Measurements from ENCODE around the gene TFAP2E. TPM values are rescaled to one million over a fixed set of nuclear protein-coding genes. Genes with fewer than 3 reads are reported as not detected.

Gene TFAP2E
- total RNA-seq, 1 donor from 2014 or later, result not detected

DNA sequence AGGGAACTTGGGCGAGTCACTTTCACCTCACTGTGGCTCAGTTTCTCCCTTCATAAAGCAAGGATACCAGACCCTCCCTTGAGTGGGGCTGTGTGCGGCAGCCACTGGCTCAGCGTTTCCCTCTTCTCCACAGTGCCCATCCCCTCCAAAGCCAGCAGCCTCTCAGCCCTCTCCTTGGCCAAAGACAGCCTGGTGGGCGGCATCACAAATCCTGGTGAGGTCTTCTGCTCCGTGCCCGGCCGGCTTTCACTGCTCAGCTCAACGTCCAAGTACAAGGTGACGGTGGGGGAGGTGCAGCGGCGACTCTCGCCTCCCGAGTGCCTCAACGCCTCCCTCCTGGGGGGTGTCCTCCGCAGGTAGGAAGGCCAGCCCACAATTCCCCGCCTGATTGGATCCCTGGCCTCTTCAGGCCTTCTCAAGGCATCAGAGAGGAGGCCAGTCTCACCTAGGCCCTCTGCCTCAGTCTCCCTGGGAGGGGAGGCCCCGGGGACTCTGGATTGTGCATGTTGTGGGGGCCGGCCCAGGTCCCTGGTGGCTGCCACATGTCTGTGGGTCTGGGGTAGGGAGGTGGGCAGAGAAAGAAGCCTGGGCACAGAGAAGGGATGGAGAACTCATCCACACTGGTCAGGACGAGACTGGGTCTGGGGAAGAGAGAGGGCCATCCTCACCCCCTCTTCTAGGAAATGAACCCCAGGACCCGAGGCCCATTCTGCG, 15.2 kb downstream of the TFAP2E start:
- no peak for ATAC-seq
- intact Hi-C loops (cut with DNase I), result no loop called here
- no peak for DNase-seq (ENCODE audit: missing footprints)

DNA sequence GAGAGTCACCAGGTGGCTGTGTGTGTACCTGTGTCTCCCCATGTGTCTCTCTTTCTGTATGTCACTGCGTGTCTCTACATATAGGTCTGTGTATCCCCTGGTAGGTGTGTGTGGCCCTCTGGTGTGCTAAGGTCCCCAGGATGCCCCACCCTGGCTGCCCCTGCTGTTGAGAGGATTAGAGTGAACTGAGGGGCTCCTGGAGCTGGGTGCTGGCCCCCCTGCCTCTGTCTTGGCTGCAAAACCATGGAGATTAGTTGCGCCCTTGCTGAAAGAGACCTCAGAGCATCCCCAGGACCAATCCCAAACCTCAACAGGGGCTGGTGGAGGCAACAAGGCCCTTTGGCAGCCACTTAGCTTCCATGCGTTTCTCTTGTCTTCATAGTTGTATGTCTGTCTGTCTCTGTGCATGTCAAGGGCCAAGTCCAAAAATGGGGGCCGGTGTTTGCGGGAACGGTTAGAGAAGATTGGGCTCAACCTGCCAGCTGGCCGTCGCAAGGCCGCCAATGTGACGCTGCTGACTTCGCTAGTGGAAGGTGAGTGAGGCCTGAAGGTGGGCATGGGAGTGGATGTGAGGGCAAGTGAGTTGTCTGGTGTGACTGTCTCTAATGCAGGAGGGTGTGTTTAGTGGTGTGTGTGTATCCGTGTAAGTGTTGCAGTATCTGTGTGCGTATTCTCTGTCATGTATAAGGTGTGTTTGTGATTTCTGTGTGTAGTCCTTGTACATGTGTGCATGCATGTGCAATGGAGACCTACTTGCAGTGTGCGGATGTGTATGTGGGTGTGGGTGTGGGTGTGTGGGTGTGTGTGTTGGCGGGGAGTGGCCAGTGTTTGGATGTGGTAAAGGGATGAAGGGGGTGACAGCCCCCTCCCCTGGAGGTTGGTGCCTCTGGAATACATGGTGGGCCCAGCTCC, 16.7 kb downstream of the TFAP2E start:
- ATAC-seq, result no peak
- no peak for DNase-seq (ENCODE audit: missing footprints)
- intact Hi-C loops (cut with DNase I), result no loop called here

DNA sequence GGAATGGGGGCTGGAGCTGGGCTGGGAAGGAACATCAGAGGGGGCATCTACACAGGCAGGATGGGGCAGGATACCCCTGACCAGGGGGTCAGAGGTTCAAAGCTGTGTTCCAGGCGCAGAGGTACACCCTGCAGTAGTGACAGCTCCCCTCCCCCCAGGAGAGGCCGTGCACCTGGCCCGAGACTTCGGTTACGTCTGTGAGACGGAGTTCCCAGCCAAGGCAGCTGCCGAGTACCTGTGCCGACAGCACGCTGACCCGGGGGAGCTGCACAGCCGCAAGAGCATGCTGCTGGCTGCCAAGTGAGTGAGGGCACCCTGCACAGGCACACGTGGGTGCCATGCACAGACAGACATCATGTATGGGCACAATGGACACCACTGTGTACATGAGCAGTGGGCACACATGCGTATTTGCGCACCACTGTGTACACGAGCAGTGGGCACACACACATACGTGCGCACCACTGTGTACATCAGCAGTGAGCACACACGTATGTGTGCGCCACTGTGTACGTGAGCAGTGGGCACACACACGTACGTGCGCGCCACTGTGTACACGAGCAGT, 17.4 kb downstream of the TFAP2E start:
- intact Hi-C loops (cut with DNase I), result no loop called here
- ATAC-seq (no peak), DNase-seq (ENCODE audit: missing footprints) (no peak)

DNA sequence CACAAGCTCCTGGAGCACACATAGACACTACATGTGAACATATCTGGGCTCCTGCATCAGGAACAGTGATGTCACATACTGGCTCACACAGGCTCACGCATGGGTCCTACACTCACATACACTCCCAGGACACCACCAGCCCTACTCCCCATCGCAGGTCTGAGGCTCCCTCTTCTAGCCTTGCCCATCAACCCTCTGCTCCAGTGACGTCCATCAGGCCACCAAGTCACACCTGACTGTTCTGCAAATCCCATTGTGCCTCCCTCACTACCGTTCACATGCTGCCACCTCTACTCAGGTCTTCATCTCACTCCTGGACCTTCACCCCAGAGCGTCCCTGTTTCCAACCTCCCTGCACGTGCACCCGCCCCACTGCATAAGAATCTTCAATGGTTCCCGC, 18.1 kb downstream of the TFAP2E start:
- intact Hi-C loops (cut with DNase I), result no loop called here
- ATAC-seq (no peak), DNase-seq (ENCODE audit: missing footprints) (no peak)

DNA sequence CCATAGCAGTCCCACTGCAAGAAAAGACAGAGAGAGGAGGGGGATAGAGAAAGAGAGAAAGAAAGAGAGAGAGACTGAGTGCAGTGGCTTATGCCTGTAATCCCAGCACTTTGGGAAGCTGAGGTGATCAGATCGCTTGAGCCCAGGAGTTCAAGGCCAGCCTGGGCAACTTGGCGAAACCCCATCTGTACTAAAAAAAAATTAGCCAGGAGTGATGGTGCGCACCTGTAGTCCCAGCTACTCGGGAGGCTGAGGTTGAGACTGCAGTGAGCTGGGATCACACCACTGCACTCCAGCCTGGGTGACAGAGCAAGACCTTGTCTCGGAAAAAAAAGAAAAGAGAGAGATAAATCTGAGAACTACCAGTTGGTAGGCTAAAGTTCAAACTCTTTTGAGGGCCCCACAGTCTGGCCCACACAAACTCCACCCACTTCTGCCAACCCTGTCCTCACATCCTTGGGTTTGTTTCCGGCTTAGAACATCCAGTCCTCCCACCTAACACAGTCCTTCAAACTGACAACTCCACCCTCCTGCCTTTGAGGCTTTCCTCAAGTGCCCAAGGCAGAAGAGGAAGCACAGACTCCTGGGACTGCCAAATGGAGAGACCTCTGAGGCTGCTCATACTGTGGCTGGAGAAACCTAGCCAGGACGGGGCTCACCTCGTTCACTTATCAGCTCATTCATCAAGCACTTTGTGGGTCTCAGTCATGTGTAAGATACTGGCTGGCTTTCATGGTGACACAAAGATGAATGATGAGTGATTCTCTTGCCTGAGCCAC, 20.1 kb downstream of the TFAP2E start:
- no peak for ATAC-seq
- DNase-seq (ENCODE audit: missing footprints), result no peak
- intact Hi-C loops (cut with DNase I), result no loop called here

DNA sequence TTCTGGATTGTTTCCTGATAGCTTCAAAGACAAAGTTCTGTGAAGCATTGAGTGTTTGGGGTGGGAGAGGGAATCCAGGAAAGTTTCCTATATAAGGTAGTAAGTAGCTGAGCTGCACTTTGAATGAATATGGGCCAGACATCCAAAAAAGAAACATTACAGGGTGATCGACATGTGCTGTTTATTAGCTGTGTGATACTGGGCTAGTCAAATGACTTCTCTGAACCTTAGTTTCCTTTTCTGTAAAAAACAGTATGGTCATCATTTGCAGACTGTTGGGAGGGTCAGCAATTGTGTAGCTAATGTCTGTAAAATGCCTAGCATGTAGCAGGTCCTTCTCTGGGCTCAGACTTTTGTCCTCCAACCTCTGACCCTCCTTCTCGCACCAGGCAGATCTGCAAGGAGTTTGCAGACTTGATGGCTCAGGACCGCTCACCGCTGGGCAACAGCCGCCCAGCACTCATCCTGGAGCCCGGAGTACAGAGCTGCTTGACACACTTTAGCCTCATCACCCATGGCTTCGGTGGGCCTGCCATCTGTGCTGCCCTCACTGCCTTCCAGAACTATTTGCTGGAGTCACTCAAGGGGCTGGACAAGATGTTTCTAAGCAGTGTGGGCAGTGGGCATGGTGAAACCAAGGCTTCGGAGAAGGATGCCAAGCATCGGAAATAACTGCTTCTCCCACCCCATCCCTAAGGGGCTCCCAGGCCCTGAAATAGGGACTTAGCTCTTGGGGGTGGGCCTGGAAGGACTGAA, 21.1 kb downstream of the TFAP2E start:
- intact Hi-C loops (cut with DNase I), result no loop called here
- ATAC-seq (no peak), DNase-seq (ENCODE audit: missing footprints) (no peak)

DNA sequence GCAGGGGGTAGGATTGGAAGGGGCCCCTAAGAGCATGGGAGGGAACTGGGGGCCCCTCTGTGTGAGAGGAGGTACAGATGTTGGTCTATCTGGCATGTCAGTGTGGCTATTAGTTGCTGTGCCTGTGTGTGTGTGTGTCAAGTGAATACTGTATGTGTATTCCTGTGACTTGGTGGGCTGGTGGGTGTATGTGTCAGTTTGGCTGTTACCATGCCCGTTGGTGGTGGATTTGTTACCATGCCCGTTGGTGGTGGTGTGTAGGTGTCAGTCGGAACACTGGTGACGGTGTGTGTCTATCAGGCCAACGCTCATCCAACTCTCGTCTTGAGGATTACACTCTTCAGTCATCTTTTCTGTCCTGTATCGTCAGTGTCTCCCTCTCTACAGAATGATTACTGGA, 22.6 kb downstream of the TFAP2E start:
- ATAC-seq (no peak), DNase-seq (ENCODE audit: missing footprints) (no peak)
- intact Hi-C loops (cut with DNase I), result no loop called here

DNA sequence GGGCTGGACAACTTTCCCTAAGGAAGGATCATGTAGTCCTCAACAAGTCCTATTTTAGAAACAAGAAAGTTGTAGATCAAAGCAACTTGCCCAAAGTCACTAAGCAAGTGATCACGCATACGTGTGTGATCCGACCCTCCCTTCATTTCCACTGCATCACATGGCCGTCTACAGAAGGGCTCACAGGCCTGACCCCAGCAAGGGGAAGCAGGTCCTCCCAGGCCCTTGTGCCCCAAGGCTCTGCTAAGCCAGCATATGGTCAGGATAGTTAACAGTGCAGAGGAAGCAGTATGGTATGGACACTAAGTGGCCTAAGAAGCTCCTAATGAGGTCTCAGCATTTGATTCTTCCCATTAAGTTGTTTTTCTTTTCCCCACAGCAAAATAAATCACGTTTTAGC, 24.8 kb downstream of the TFAP2E start:
- intact Hi-C loops (cut with DNase I), result no loop called here

DNA sequence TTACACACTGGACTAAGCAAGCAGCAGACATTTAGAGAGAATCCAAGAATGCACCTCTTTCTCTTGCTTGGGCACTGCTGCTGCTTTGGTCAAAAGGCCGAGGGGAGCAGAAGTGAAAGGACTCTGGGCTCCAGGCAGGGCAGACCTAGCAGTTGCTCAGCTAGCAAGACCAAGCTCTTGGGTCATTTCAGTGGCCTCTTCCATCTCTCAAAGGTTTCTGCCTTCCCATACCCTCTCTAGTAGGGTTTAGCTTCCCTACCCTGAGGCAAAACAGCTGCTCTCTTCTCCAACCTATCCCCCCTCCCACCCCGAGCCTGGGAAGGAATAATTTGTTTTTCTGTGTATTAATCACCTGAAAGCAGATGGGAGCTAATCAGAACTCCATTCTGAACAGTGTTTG, 25.8 kb downstream of the TFAP2E start:
- ATAC-seq, result no peak
- intact Hi-C loops (cut with DNase I), result no loop called here
- no peak for DNase-seq (ENCODE audit: missing footprints)

More for the DNA sequence above, 24.8 kb downstream of the TFAP2E start:
- no peak for ATAC-seq
- DNase-seq (ENCODE audit: missing footprints), result no peak

DNA sequence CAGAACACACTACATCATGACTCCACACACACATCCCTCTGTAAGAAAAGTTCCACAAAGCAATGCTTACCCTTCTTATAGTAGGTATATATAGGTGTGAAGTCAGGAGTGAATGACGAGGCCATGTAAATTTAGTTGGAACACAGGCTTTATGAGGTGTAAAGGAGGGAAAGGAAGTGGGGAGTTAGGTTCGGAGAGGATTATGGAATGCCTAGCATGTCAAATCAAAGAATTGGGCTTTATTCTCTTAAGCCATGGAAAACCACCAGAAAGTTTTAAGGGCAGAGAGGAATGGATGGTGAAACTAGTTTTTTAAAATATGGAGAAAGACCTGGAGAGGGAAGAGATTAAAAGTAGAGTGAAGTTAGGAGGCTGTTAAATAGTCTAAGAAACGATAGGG, 26.3 kb downstream of the TFAP2E start:
- ATAC-seq (no peak), DNase-seq (ENCODE audit: missing footprints) (no peak)
- intact Hi-C loops (cut with DNase I), result no loop called here

DNA sequence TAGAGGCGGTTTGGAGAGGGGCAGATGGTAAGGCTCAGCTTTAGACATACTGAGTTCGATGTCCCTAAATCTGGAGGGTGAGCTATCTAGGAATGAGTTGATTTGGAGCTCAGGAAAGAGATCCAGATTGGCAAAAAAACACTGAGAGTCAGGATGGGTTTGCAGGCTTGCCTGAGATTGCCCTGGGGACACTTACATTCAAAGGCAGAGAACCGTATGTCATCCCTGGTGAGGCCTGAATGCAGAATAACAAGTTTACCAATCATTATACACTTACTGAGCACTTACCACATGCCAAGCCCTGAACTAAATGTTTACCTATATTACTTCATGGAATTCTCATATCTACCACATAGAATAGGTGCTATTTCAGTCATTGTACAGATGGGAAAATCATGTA, 27.5 kb downstream of the TFAP2E start:
- ATAC-seq (no peak), DNase-seq (ENCODE audit: missing footprints) (no peak)
- intact Hi-C loops (cut with DNase I), result no loop called here

DNA sequence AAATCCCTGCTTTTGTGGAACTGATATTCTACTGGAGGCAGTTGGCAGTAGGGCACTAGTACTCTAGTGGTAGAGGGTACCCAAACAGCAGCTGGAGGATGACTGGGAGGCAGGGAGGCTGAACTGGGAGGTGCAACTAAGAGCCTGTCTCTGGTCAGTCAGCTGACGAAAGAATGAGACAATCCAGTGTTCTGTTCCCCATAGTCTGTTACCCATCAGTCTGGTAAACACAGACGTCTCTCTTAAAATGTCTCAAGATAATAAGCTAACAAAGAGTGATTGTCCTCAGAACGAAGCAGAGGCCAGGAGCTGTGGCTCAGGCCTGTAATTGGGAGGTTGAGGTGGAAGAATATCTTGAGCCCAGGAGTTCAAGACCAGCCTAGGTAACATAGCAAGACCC, 30.4 kb downstream of the TFAP2E start:
- ATAC-seq (no peak), DNase-seq (ENCODE audit: missing footprints) (no peak)
- intact Hi-C loops (cut with DNase I), result no loop called here

DNA sequence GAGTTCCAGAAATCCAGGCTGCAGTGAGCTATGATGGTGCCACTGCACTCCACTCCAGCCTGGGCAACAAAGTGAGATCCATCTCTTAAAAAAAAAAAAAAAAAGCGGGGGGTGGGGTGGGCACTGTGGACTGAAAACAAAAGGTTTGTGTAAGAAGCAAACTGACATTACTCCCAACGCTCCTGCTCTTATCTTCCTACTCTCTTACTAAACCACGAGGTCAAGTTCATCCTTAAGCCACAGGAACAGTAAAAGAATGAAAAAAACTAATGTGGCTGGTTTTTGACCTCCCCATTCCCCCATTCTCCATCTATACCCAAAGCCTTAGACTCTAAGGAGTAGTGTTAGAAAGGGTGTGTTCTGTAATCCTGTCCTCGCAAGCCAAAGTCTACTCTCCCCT, 30.8 kb downstream of the TFAP2E start:
- no peak for DNase-seq (ENCODE audit: missing footprints)
- ATAC-seq, result no peak
- intact Hi-C loops (cut with DNase I), result no loop called here

DNA sequence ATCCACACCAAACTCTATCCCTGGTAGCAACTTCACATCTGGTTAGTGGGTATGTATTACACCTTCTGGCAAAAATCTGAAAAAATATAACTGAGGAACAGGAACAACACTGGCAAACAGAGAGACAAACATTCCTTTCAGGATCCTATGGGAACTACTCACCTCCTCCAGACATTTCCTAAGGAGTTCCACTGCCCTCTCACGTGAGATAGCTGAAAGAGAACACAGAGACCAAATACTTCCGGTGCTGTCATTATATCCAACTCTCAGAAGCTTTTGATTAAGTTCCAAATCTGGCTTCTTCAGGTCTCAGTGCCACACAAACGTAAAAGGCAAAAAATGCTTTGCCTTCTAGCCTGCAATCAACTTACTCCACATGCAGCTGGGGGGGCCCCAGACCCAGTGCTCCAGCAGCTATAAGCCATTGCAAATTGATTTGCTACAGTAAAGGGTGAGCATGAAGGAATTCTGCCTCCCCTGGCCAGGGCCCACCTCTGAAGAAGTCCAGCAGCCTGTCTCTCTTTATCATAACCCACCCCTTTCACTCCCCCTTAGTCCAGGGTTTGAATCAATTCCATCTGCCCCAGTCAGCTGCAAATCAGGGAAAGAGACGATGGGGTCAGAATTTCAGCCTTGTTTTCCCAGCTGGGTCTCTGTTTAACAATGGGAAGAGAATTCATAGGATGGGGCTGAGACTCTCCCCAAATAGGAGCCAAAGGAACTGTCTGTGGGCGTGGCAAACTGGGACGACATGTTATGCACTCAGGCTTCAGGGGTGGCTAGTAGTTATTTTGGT, 32.2 kb downstream of the TFAP2E start:
- intact Hi-C loops (cut with DNase I), result no loop called here
- DNase-seq (ENCODE audit: missing footprints) (no peak), ATAC-seq (no peak)

DNA sequence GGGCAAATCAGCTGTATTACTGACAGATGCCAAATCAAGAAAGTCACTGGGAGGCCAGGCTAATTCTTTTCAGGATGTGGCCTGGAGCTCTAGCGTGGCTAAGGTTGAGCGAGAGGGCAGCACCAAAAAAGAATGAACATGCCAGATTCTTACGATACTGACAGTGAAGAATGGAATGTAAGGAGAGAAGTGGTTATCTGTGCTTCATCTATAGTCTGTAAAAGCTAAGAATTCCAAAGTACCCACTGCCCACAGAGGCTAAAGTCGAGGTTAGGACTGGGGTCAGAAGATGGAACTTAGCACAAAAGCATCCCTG, 32.7 kb downstream of the TFAP2E start:
- ATAC-seq (no peak), DNase-seq (ENCODE audit: missing footprints) (no peak)
- intact Hi-C loops (cut with DNase I), result no loop called here

DNA sequence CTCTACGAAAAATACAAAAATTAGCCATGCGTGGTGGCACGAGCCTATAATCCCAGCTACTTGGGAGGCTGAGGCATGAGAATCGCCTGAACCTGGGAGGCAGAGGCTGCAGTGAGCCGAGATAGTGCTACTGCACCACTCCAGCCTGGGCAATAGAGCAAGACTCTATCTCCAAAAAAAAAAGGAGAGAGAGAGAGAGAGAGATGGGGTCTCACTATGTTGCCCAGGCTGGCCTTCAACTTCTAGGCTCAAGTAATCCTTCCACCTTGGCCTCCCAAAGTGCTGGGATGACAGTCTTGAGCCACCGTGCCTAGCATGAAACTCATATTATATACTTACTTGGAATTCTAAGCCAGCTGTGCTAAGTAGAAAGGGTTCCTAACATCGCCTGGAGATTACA, 38.5 kb downstream of the TFAP2E start:
- DNase-seq (ENCODE audit: missing footprints), result no peak
- intact Hi-C loops (cut with DNase I), result no loop called here
- no peak for ATAC-seq

DNA sequence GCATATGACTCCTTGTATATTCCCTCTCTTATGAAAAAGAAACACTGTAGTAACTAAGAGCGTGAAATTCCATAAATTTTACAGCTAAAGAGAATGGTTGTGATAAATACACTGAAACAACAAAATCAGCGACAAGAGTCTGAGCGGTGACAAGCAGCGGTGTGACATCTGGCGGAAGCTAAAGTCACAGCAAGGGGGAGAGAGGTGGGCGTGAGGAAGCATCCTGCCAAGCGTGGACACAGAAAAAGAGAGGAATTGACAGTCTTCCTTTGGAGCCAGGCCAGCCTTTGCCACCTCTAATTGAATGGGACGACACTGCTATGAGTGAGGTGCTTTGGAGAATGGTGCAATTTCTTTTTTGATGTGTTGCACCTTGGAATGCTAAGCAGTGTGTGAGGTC, 42.3 kb downstream of the TFAP2E start:
- intact Hi-C loops (cut with DNase I), result no loop called here
- no peak for ATAC-seq
- DNase-seq (ENCODE audit: missing footprints), result no peak
